H1 (cell line): ENCODE measurements around the gene H6PD. TPM values are rescaled to one million over a fixed set of nuclear protein-coding genes. Genes with fewer than 3 reads are reported as not detected.
A peak's percentile ranks its signal among the peaks of the same experiment; 100 is the strongest.

ENCODE experiments used
- CTCF ChIA-PET: fragments of 300-600 bp; sonication (Branson Sonifier 250); formaldehyde crosslinking; loops from one replicate; lab custom pipeline; 2021; ENCODE audit not compliant: partially characterized antibody; lab: Charles Lee
- POLR2A ChIA-PET: fragments of 300-600 bp; sonication (Branson Sonifier 250); formaldehyde crosslinking; loops from one replicate; lab custom pipeline; 2021; ENCODE audit warnings: inconsistent platforms; ENCODE audit not compliant: partially characterized antibody; lab: Charles Lee
- DNase-seq, 2 experiments: peaks; one replicate each; pipeline versions ENCODE4 v3.0.0 to v3.0.0-alpha.2; 2010 to 2022; ENCODE audit warnings: low spot score in 2 of 2, low read depth in 1 of 2, mixed read lengths in 1 of 2
- FAIRE-seq: peaks from 2 replicates; lab custom pipeline; 2011; peaks lifted over from hg19 to GRCh38; lab: Jason Lieb, UNC
- H2AFZ ChIP-seq: 2 replicates; pipeline ENCODE4 v1.8.1; 2012; ENCODE audit warnings: low read length, inconsistent platforms
- H2AK5ac ChIP-seq: 2 replicates; pipeline ENCODE4 v1.6.1; 2013; ENCODE audit warnings: low read depth, low read length
- H2BK120ac ChIP-seq: replicated peaks from 2 replicates; pipeline ENCODE3; 2013; ENCODE audit warnings: low read depth, low read length, inconsistent platforms
- H2BK12ac ChIP-seq: 2 replicates; pipeline ENCODE4 v1.6.1; 2013; ENCODE audit warnings: low read depth, low read length
- H2BK15ac ChIP-seq: 2 replicates; pipeline ENCODE4 v1.6.1; 2013; ENCODE audit warnings: low read length
- H2BK20ac ChIP-seq: 2 replicates; pipeline ENCODE4 v1.6.1; 2013; ENCODE audit warnings: low read length
- H2BK5ac ChIP-seq: 2 replicates; pipeline ENCODE4 v1.6.1; 2013; ENCODE audit warnings: low read depth, low read length
- H3K14ac ChIP-seq: 2 replicates; pipeline ENCODE4 v1.6.1; 2013; ENCODE audit warnings: inconsistent platforms; ENCODE audit not compliant: insufficient read length
- H3K18ac ChIP-seq: 2 replicates; pipeline ENCODE4 v1.6.1; 2013; ENCODE audit warnings: low read length; ENCODE audit errors: extremely low read depth
- H3K23ac ChIP-seq: 2 replicates; pipeline ENCODE4 v1.6.1; 2013; ENCODE audit warnings: inconsistent platforms; ENCODE audit not compliant: insufficient read length
- H3K23me2 ChIP-seq: 2 replicates; pipeline ENCODE4 v1.6.1; 2013; ENCODE audit warnings: low read depth, low read length
- H3K27ac ChIP-seq: 2 replicates; pipeline ENCODE4 v1.6.1; 2011; ENCODE audit warnings: low read depth, low read length, inconsistent platforms
- H3K27me3 ChIP-seq, 4 experiments: replicated peaks in 1 of 4; 1 replicate in 1 of 4; 2 replicates in 3 of 4; pipeline versions ENCODE4 v1.6.1 to v1.8.1; 2011 to 2013; ENCODE audit warnings: low read length in 3 of 4, mild to moderate bottlenecking in 3 of 4, inconsistent platforms in 2 of 4, mixed read lengths in 2 of 4, moderate library complexity in 1 of 4; ENCODE audit not compliant: control insufficient read depth in 3 of 4, insufficient read depth in 3 of 4; ENCODE audit errors: extremely low read depth in 1 of 4
- H3K36me3 ChIP-seq, 4 experiments: 2 replicates each; pipeline versions ENCODE4 v1.6.1 to v1.8.1; 2011 to 2013; ENCODE audit warnings: mild to moderate bottlenecking in 4 of 4, low read length in 3 of 4, moderate library complexity in 2 of 4, control low read depth in 1 of 4, inconsistent platforms in 1 of 4; ENCODE audit not compliant: insufficient read depth in 4 of 4, control insufficient read depth in 2 of 4
- H3K4ac ChIP-seq: replicated peaks from 2 replicates; pipeline ENCODE3; 2013; ENCODE audit warnings: low read length, low read depth, mixed read lengths, inconsistent platforms; ENCODE audit not compliant: insufficient read length
- H3K4me1 ChIP-seq, 4 experiments: replicated peaks in 1 of 4; 1 replicate in 1 of 4; 2 replicates in 3 of 4; pipeline versions ENCODE4 v1.6.1 to v1.8.1; 2011 to 2013; ENCODE audit warnings: low read length in 3 of 4, inconsistent platforms in 2 of 4, mixed read lengths in 1 of 4; ENCODE audit not compliant: insufficient read depth in 4 of 4, control insufficient read depth in 3 of 4
- H3K4me2 ChIP-seq, 2 experiments: 2 replicates each; pipeline versions ENCODE4 v1.6.1 to v1.8.1; 2011 to 2013; ENCODE audit warnings: low read depth in 2 of 2, low read length in 2 of 2, control low read depth in 1 of 2, inconsistent platforms in 1 of 2, mild to moderate bottlenecking in 1 of 2; ENCODE audit not compliant: insufficient read depth in 1 of 2
- H3K4me3 ChIP-seq, 4 experiments: fragments of 200-600, 300-600 bp in 1 of 4; sonication (generic), shearing (Covaris generic), sonication (Bioruptor Twin) in 1 of 4; 2 replicates each; pipeline versions ENCODE4 v1.5.1 to v1.8.1; 2011 to 2016; ENCODE audit warnings: low read length in 4 of 4, low read depth in 3 of 4, control low read depth in 2 of 4, inconsistent platforms in 2 of 4, mild to moderate bottlenecking in 2 of 4, mixed read lengths in 1 of 4, moderate library complexity in 1 of 4; ENCODE audit not compliant: insufficient read depth in 2 of 4; ENCODE audit errors: extremely low read depth in 1 of 4
- H3K56ac ChIP-seq: replicated peaks from 2 replicates; pipeline ENCODE3; 2013; ENCODE audit warnings: low read depth, mild to moderate bottlenecking, mixed read lengths, low read length, inconsistent platforms; ENCODE audit not compliant: insufficient read length
- H3K79me1 ChIP-seq: 2 replicates; pipeline ENCODE4 v1.6.1; 2013; ENCODE audit warnings: low read depth, low read length, control low read depth
- H3K79me2 ChIP-seq, 2 experiments: 2 replicates each; pipeline versions ENCODE4 v1.6.1 to v1.8.1; 2012 to 2013; ENCODE audit warnings: low read length in 2 of 2, mild to moderate bottlenecking in 2 of 2, inconsistent platforms in 1 of 2; ENCODE audit not compliant: insufficient read depth in 2 of 2, control insufficient read depth in 1 of 2
- H3K9ac ChIP-seq, 4 experiments: replicated peaks in 1 of 4; 1 replicate in 1 of 4; 2 replicates in 3 of 4; pipeline versions ENCODE4 v1.6.1 to v1.8.1; 2011 to 2013; ENCODE audit warnings: low read depth in 3 of 4, low read length in 3 of 4, control low read depth in 2 of 4, mild to moderate bottlenecking in 2 of 4, moderate library complexity in 2 of 4, inconsistent platforms in 1 of 4; ENCODE audit errors: extremely low read depth in 1 of 4
- H3K9me3 ChIP-seq, 2 experiments: 2 replicates each; pipeline versions ENCODE4 v1.6.1 to v1.8.1; 2012 to 2013; ENCODE audit warnings: mild to moderate bottlenecking in 2 of 2, moderate library complexity in 2 of 2, control low read depth in 1 of 2, inconsistent platforms in 1 of 2, low read depth in 1 of 2, low read length in 1 of 2, mixed read lengths in 1 of 2; ENCODE audit not compliant: insufficient read depth in 2 of 2
- H4K20me1 ChIP-seq, 2 experiments: replicated peaks in 1 of 2; 2 replicates each; pipeline versions ENCODE3 to v1.8.1; 2011 to 2013; ENCODE audit warnings: inconsistent platforms in 2 of 2, low read length in 2 of 2, mild to moderate bottlenecking in 1 of 2; ENCODE audit not compliant: insufficient read depth in 2 of 2, control insufficient read depth in 1 of 2
- H4K5ac ChIP-seq: 2 replicates; pipeline ENCODE4 v1.6.1; 2013; ENCODE audit warnings: low read length, low read depth, mixed read lengths, inconsistent platforms; ENCODE audit not compliant: insufficient read length
- H4K8ac ChIP-seq: 2 replicates; pipeline ENCODE4 v1.8.0; 2013; ENCODE audit warnings: mild to moderate bottlenecking, moderate library complexity, low read length, inconsistent platforms; ENCODE audit not compliant: insufficient read depth; ENCODE audit errors: extremely low read depth
- H4K91ac ChIP-seq: replicated peaks from 2 replicates; pipeline ENCODE3; 2013; ENCODE audit warnings: low read length, mixed read lengths, inconsistent platforms; ENCODE audit not compliant: insufficient read length
- CBX5 ChIP-seq: fragments of 300-800, 300-1000 bp; sonication (generic); IDR thresholded peaks from 2 replicates; pipeline ENCODE4 v1.7.1; 2016; ENCODE audit warnings: antibody characterized with exemption, low read length, low read depth
- CTBP2 ChIP-seq: IDR thresholded peaks from 2 replicates; pipeline ENCODE4 v1.7.0; 2011; ENCODE audit warnings: borderline replicate concordance, mild to moderate bottlenecking, moderate library complexity, mixed read lengths, low read length; ENCODE audit not compliant: insufficient read depth, insufficient read length
- CTCF ChIP-seq, 3 experiments: IDR thresholded peaks; 1 replicate in 2 of 3; 2 replicates in 1 of 3; pipeline versions ENCODE4 v1.5.1 to v1.6.1; 2011; ENCODE audit warnings: low read length in 3 of 3, mild to moderate bottlenecking in 3 of 3, inconsistent platforms in 2 of 3, low read depth in 1 of 3, moderate library complexity in 1 of 3; ENCODE audit not compliant: insufficient read depth in 1 of 3; ENCODE audit errors: control extremely low read depth in 1 of 3
- HDAC6 ChIP-seq: IDR thresholded peaks from one replicate; pipeline ENCODE4 v1.7.1; 2012; ENCODE audit warnings: low read depth, mild to moderate bottlenecking, inconsistent platforms, low read length, moderate library complexity
- MAFK ChIP-seq: IDR thresholded peaks from 2 replicates; pipeline ENCODE4 v1.6.1; 2012; ENCODE audit warnings: low read depth, mild to moderate bottlenecking, improper control_type of control experiment, low read length
- POLR2A ChIP-seq, 2 experiments: IDR thresholded peaks; 1 replicate in 1 of 2; 2 replicates in 1 of 2; pipeline ENCODE4 v1.6.1; 2011; ENCODE audit warnings: low read depth in 2 of 2, low read length in 2 of 2, mild to moderate bottlenecking in 2 of 2; ENCODE audit errors: control extremely low read depth in 1 of 2
- POU5F1 ChIP-seq: IDR thresholded peaks from 2 replicates; pipeline ENCODE4 v1.6.1; 2011; ENCODE audit warnings: low read depth, mild to moderate bottlenecking, low read length, moderate library complexity
- TAF1 ChIP-seq: IDR thresholded peaks from 2 replicates; pipeline ENCODE4 v1.6.1; 2011; ENCODE audit warnings: mild to moderate bottlenecking, low read depth, low read length
- WGBS, 2 experiments: shearing (Covaris generic) in 1 of 2; methylation state at CpG; one replicate each; pipeline versions ENCODE4 v1.1.6 to v1.1.7; 2013 to 2015; ENCODE audit warnings: low lambda C conversion rate in 2 of 2, mixed read lengths in 2 of 2, inconsistent platforms in 1 of 2, low coverage in 1 of 2, missing lambda C conversion rate in 1 of 2; ENCODE audit not compliant: insufficient replicate concordance in 2 of 2, insufficient coverage in 1 of 2, insufficient read length in 1 of 2; ENCODE audit errors: extremely low coverage in 1 of 2, missing lambda C conversion rate in 1 of 2; 5-methylcytosine and 5-hydroxymethylcytosine counted together
- polyA plus RNA-seq, 7 experiments: library from polyadenylated mRNA; depleted of rRNA in 3 of 7; stranded (reverse) in 5 of 7; unstranded in 2 of 7; fragments of >200 nt in 5 of 7; fragments of 200-250 nt in 2 of 7; gene quantifications; 1 replicate in 5 of 7; 2 replicates in 1 of 7; 4 replicates in 1 of 7; pipeline versions ENCODE4 v1.2.1 to v1.2.3, GENCODE V29; 2011 to 2013; ENCODE audit warnings: missing spikeins in 2 of 7, mixed read lengths in 2 of 7
- total RNA-seq: library from RNA; stranded (reverse); fragmentation: NEBNext Ultra II Directional; extraction: Animal tissue kit (Norgen Biotek cat#: 25700); gene quantifications from 2 replicates; pipeline ENCODE4 v1.2.1, GENCODE V29; 2021

Gene H6PD
- total and polyA plus RNA-seq, 2 of the 8 experiments (the other 6 are each of a cell fraction or from before 2014, with no cell fraction given), result 3.6 to 3.8 TPM

GRCh38 chr1:9198538-9199361 is 35.8 kb upstream of the H6PD start:
- Histone ChIP-seq H2AK5ac (no peak overlapping the region), H3K27me3 (peaks cover 44 to 72% (median 67%) of the 10 kb centered on the region in 4 experiments), H4K8ac (no peak overlapping the region; the same call in 1 of the 2 replicates), H2AFZ (peak overlapping the region; percentile 47), H2BK15ac (no peak overlapping the region), H3K79me1 (no peaks in the 10 kb centered on the region), H3K27ac (no peak overlapping the region), H4K5ac (no peak overlapping the region), H4K91ac (no peak overlapping the region), H4K20me1 (peaks cover 1 to 4% of the 10 kb centered on the region in 2 experiments), H2BK5ac (no peak overlapping the region), H3K14ac (no peak overlapping the region), H3K4me2 (peak overlapping the region; percentile 65 to 81), H2BK120ac (no peak overlapping the region), H3K4me3 (peak overlapping the region; percentile 4 to 52 (median 26); a peak in 6 of 8 replicates), H3K79me2 (no peaks in the 10 kb centered on the region), H3K4ac (no peak overlapping the region), H3K36me3 (no peaks in the 10 kb centered on the region), H3K23me2 (peaks cover 9% of the 10 kb centered on the region; the same call in 1 of the 2 replicates), H3K18ac (no peak overlapping the region; the same call in 1 of the 2 replicates), H3K23ac (no peak overlapping the region), H2BK12ac (peak overlapping the region; percentile 23; the same call in 1 of the 2 replicates), H2BK20ac (no peak overlapping the region), H3K9ac (no peak overlapping the region; a peak in 1 of 7 replicates), H3K4me1 (peaks cover 0 to 19% (median 7%) of the 10 kb centered on the region in 4 experiments; a peak in 6 of 7 replicates), H3K56ac (no peak overlapping the region), H3K9me3 (no peaks in the 10 kb centered on the region; a peak in 1 of 4 replicates)
- POLR2A ChIA-PET, result interaction anchor here (0.6 to 0.9 kb wide), 2 partner anchors 31 to 293 kb away, joined by 3 read pairs; no protein-coding TSS in a partner anchor
- DNase-seq (no peak), FAIRE-seq (no peak)
- CTCF ChIA-PET, result interaction anchor here (1.1 to 5.4 kb wide), 11 partner anchors 11 to 96 kb away, joined by 3 to 45 read pairs (median 15); no protein-coding TSS in a partner anchor
- 22% methylated on average over 39 of the region's 54 CpGs; no CpG with 5 or more reads in 1 of the 2 experiments for WGBS, 2 experiments
- TF ChIP-seq CTBP2, result no peak
- TF ChIP-seq TAF1, result 0 out of 2 replicates have a peak, but pooled peaks have one; percentile 26
- TF ChIP-seq POLR2A (IDR thresholded peaks at IDR 0.05; ENCODE audit: control extremely low read depth in 1 of 2, low read depth in 2 of 2, low read length in 2 of 2), result no peak
- TF ChIP-seq MAFK, result peak; percentile 64; the same call in 1 of the 2 replicates
- no peak for TF ChIP-seq POU5F1
- peak; percentile 44 to 57 (median 51) for TF ChIP-seq CTCF (IDR thresholded peaks at IDR 0.05; ENCODE audit: control extremely low read depth in 1 of 3, insufficient read depth in 1 of 3, low read depth in 1 of 3, low read length in 3 of 3)
- no peak for TF ChIP-seq HDAC6
- no peak for TF ChIP-seq CBX5
